ENCODE results near the gene TRPM1. TPM values are rescaled to one million over a fixed set of nuclear protein-coding genes. Genes with fewer than 3 reads are reported as not detected.

Gene TRPM1
- polyA plus RNA-seq, 3 donors = 0.03 to 0.04 TPM; not detected in 1

- H3K36me3 Mint-ChIP-seq = no peaks in the 10 kb centered on the region
- no peaks in the 10 kb centered on the region for H3K36me3 ChIP-seq (replicated peaks in 1 of 2; ENCODE audit: control insufficient read depth in 1 of 2, insufficient read depth in 2 of 2, low read length in 2 of 2)
- H3K4me1 Mint-ChIP-seq = peaks cover 10% of the 10 kb centered on the region
- no peak overlapping the region for H3K4me3 Mint-ChIP-seq
- no peaks in the 10 kb centered on the region for H3K9me3 ChIP-seq (replicated peaks in 1 of 2; ENCODE audit: control insufficient read depth in 1 of 2, insufficient read depth in 1 of 2, low read length in 2 of 2)
- WGBS (ENCODE audit: insufficient coverage) = 87% methylated on average over 3 of the region's 6 CpGs
- H3K27me3 ChIP-seq (ENCODE audit: control insufficient read depth in 2 of 2, insufficient read depth in 2 of 2, low read length in 2 of 2) = no peaks in the 10 kb centered on the region
- H4K20me1 ChIP-seq (ENCODE audit: insufficient read depth, low read length) = no peaks in the 10 kb centered on the region
- H3K79me2 ChIP-seq (ENCODE audit: insufficient read depth, low read length) = no peaks in the 10 kb centered on the region
- TF ChIP-seq CTCF (IDR thresholded peaks at IDR 0.05) = no peak
- no peak overlapping the region for H3K4me3 ChIP-seq (replicated peaks in 1 of 3; ENCODE audit: low read depth in 2 of 3, low read length in 3 of 3)
- H2AFZ ChIP-seq (ENCODE audit: insufficient read depth, low read depth, low read length, poor library complexity, severe bottlenecking) = peak overlapping the region; percentile 57
- no peak overlapping the region for H3K4me2 ChIP-seq (replicated peaks; ENCODE audit: extremely low read depth, low read length, poor library complexity, severe bottlenecking)
- H3K27ac ChIP-seq (ENCODE audit: low read depth in 1 of 2, low read length in 2 of 2) = no peak overlapping the region
- H3K9ac ChIP-seq (ENCODE audit: insufficient read depth, low read length, poor library complexity, severe bottlenecking) = no peak overlapping the region
- H3K4me1 ChIP-seq (ENCODE audit: control insufficient read depth in 1 of 2, insufficient read depth in 2 of 2, low read length in 2 of 2) = peaks cover 4 to 12% of the 10 kb centered on the region in 2 donors
- DNase-seq = no peak
- H3K9me3 Mint-ChIP-seq = peaks cover 0 to 11% (median 7%) of the 10 kb centered on the region in 7 donors
- H3K27ac Mint-ChIP-seq = peak overlapping the region in 1 of 7 donors; percentile 73
- H3K27me3 Mint-ChIP-seq (ENCODE audit: low read depth in 3 of 3) = peaks cover 0 to 5% (median 3%) of the 10 kb centered on the region in 3 donors
- intact Hi-C loops (cut with micrococcal nuclease) = loop anchor here in 1 of 2 donors (10.0 kb wide), 2 partner anchors 154 to 464 kb away; no protein-coding TSS in a partner anchor
Measured at GRCh38 chr15:31128477-31128876, 27.0 kb upstream of the TRPM1 start.

GRCh38 chr15:31127596-31128261, 26.2 kb upstream of the TRPM1 start:
- DNase-seq = no peak
- intact Hi-C loops (cut with micrococcal nuclease) = loop anchor here in 1 of 2 donors (10.0 kb wide), 2 partner anchors 153 to 463 kb away; no protein-coding TSS in a partner anchor
- H3K36me3 Mint-ChIP-seq = no peaks in the 10 kb centered on the region
- no peak for TF ChIP-seq CTCF (IDR thresholded peaks at IDR 0.05)
- Histone ChIP-seq H3K4me2 (replicated peaks; ENCODE audit: extremely low read depth, low read length, poor library complexity, severe bottlenecking) (no peak overlapping the region), H3K79me2 (ENCODE audit: insufficient read depth, low read length) (no peaks in the 10 kb centered on the region), H3K9me3 (replicated peaks in 1 of 2; ENCODE audit: control insufficient read depth in 1 of 2, insufficient read depth in 1 of 2, low read length in 2 of 2) (no peaks in the 10 kb centered on the region), H3K36me3 (replicated peaks in 1 of 2; ENCODE audit: control insufficient read depth in 1 of 2, insufficient read depth in 2 of 2, low read length in 2 of 2) (no peaks in the 10 kb centered on the region), H3K9ac (ENCODE audit: insufficient read depth, low read length, poor library complexity, severe bottlenecking) (no peak overlapping the region), H3K4me1 (ENCODE audit: control insufficient read depth in 1 of 2, insufficient read depth in 2 of 2, low read length in 2 of 2) (peaks cover 4 to 12% of the 10 kb centered on the region in 2 donors), H4K20me1 (ENCODE audit: insufficient read depth, low read length) (no peaks in the 10 kb centered on the region), H3K27me3 (ENCODE audit: control insufficient read depth in 2 of 2, insufficient read depth in 2 of 2, low read length in 2 of 2) (no peaks in the 10 kb centered on the region), H2AFZ (ENCODE audit: insufficient read depth, low read depth, low read length, poor library complexity, severe bottlenecking) (peak overlapping the region; percentile 24), H3K4me3 (replicated peaks in 1 of 3; ENCODE audit: low read depth in 2 of 3, low read length in 3 of 3) (no peak overlapping the region), H3K27ac (ENCODE audit: low read depth in 1 of 2, low read length in 2 of 2) (no peak overlapping the region)
- no peak overlapping the region for H3K4me3 Mint-ChIP-seq
- H3K4me1 Mint-ChIP-seq = peaks cover 10% of the 10 kb centered on the region
- H3K27ac Mint-ChIP-seq = no peak overlapping the region
- H3K9me3 Mint-ChIP-seq = peaks cover 3 to 11% (median 4%) of the 10 kb centered on the region in 7 donors
- peaks cover 0 to 5% (median 3%) of the 10 kb centered on the region in 3 donors for H3K27me3 Mint-ChIP-seq (ENCODE audit: low read depth in 3 of 3)
- 89% methylated on average over 12 of the region's 13 CpGs for WGBS (ENCODE audit: insufficient coverage)
